Right renal cortex interstitium (tissue), 3 donors: ENCODE results near the gene ADAMTSL5. TPM values are rescaled to one million over a fixed set of nuclear protein-coding genes. Genes with fewer than 3 reads are reported as not detected.
"Not testable (repeated sequence)": the region's sequence is repeated elsewhere in the genome, so short reads cannot be mapped to it uniquely, and the experiment has no call there.

Source experiments
- DNase-seq, 3 donors: peaks; one replicate each; pipeline ENCODE4 v3.0.0-alpha.2; 2013; ENCODE audit warnings: low read depth in 3 of 3, low spot score in 2 of 3
- polyA plus RNA-seq, 3 donors: library from polyadenylated mRNA; unstranded; fragments of 120-200 nt; gene quantifications; one replicate each; pipeline ENCODE4 v1.2.1, GENCODE V29; 2013; ENCODE audit not compliant: insufficient read length in 3 of 3

ADAMTSL5 gene
- polyA plus RNA-seq, 3 donors: 0.52 to 0.61 (median 0.54) TPM

DNA sequence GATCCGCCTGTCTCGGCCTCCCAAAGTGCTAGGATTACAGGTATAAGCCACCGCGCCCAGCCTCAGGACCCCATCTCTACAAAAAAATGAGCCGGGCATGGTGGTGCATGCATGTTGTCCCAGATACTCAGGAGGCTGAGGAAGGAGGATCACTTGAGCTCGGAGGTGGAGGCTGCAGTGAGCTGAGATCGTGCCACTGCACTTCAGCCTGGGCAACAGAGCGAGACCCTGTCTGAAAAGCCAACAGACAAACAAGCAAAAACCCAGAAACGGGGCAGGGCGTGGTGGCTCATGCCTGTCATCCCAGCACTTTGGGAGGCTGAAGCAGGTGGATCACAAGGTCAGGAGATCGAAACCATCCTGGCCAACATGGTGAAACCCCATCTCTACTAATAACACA lies 18.0 kb upstream of the ADAMTSL5 start:
- DNase-seq: not testable (repeated sequence)

DNA sequence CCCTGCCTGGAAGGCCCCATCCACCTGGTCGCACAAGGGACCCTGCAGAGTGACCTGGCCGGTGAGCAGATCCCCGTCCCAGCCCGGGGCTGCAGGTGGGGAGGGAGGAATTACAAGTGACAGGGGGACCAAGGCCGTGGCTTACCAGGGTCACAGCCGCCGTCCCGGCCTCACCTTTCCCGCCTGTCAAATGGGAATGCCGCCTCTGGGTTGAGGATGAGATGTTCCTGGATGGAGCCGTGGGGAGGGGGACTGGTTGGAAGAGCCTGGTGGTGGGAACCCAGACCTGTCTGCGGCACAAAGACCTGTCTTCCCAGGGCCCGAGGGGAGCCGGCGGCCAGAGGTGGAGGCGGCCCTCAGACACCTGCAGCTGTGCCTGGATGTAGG lies 16.6 kb upstream of the ADAMTSL5 start:
- DNase-seq: no peak

DNA sequence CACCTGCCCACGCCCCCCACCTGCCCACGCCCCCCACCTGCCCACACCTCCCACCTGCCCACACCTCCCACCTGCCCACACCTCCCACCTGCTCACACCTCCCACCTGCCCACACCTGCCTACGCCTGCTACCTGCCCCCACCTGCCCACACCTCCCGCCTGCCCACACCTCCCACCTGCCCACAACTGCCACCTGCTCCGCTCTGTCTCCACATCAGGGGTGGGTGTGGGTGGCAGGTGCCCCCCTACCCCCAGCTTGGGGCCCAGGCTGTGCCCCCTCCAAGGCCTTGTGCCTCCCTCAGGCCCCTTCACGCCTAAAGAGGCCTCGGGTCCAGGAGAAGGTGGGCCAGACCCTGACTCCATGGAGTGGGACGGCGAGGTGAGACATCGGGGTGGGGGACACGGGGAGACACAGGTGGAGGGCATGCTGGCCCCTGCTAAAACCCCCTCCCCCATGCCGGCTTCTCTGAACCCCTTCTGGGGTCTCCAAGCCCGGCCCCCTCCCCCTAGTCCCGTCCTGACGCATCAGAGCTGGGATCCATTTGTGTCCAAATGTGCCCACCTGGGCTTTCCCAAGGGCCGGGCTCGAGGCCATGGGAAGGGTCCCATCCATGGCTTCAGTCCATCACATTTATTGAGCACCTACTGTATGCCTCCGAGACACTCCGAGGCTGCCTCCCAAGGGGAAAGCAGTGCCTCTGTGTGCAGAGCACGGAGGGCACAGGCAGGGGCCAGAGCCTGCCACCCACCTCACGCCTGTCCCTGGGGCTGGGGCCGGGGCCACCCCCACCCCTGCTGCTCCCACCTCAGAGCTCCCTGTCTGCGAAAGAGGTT lies 16.0 kb upstream of the ADAMTSL5 start:
- no peak for DNase-seq

DNA sequence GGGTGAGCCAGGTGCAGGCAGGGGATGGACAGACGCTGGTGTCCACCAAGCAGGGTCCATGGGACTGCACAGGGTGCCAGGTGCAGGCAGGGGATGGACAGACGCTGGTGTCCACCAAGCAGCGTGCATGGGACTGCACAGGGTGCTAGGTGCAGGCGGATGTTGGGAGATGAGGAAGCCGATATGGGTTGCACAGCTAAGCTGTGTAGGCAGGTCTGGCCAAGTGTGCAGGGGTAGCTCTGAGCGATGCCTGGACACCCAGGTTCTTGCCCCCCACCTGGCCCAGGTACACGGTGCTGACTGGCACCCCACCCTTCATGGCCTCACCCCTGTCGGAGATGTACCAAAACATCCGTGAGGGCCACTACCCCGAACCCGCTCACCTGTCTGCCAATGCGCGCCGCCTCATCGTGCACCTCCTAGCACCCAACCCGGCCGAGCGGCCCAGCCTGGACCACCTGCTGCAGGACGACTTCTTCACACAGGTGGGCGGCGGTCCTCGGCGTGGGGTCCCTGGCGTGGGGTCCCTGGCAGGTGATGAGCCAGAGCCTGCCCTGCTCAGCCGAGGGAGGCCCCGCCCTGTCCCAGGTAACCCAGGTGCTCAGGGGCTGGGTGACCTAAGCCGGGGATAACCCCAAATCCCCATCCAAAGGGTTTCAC lies 15.0 kb upstream of the ADAMTSL5 start:
- no peak for DNase-seq

DNA sequence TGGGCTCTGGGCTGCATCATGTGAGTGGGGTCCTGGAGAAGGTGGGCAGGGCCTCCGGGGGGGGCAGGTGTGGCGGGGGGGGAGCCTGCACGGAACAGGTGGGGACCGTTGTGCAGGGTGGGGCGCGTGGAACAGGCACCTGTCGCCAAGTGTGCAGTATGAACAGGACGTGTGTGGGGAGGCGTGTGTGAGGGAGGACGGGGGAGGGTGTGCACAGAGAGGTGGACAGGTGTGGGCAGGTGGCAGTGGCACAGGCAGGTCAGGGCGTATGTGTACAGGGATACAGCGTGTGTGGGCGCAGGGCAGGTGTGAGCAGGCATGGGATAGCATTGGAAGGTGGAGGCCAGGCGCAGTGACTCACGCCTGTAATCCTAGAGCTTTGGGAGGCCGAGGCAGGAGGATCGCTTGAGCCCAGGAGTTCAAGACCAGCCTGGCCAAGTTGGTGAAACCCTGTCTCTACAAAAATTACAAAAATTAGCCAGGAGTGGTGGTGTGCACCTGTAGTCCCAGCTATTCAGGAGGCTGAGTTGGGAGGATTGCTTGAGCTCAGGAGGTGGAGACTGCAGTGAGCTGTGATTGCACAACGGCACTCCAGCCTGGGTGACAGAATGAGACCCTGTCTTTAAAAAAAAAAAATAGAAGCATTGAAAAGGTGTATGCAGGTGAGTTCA lies 14.3 kb upstream of the ADAMTSL5 start:
- no peak for DNase-seq

DNA sequence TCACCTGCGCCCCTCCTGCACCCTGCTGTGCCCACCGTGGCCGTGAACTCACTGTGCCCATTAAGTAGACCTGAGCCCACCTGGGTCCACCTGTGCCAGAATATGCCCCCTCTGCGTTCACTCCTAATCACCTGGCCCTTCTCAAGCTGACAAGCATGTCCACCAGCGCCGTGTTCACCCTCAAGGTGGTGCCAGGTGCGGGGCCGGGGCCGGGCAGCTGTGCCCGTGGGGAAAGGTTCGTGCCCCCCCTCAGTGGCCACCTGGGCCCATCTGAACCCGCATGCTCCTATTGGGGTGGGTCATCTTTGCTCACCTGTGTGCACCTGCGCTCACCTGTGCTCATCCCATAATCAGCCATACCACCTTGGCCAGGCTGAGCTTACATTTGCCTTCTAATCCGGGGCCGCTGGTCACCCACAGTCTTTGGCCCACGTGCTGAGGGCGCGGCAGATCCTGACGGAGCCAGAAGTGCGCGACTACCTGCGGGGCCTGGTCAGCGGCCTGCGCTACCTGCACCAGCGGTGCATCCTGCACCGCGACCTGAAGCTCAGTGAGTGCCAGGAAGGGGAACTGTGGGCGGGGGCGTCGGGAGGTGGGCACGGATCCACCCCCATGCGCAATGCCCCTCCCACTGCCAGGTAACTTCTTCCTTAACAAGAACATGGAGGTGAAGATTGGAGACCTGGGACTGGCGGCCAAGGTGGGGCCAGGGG lies 13.4 kb upstream of the ADAMTSL5 start:
- DNase-seq: no peak

DNA sequence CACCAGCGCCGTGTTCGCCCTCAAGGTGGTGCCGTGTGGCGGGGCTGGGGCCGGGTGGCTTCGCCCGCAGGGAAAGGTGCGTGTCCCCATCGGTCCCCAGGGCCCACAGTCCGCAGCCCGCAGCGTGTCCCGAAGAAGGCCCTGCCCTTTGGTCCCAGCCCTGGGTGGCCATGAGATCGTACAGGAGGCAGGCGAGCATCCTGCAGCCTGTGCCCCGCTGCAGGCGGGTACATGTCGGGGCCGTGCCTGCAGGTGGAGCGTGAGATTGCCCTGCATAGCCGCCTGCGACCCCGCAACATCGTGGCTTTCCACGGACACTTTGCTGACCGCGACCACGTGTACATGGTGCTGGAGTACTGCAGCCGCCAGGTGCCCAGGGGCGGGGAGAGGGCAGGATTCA lies 12.5 kb upstream of the ADAMTSL5 start:
- no peak for DNase-seq

DNA sequence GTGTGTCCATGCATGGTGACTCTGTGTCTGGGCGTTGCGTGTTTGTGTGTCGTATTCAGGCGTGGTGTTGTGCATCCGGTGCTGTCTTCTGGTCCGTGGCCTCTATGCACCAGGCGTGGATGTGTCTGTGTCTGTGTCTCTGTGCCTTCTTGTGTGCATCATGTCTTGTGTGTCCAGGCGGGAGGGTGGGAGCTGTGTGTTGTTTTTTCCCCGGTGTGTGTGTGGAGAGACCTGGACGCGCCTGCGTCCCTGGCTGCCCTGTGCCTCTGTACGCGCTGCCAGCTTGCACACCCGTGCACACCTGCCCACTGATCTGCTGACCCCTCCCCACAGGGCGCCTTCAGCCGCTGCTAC lies 12.1 kb upstream of the ADAMTSL5 start:
- DNase-seq: no peak

DNA sequence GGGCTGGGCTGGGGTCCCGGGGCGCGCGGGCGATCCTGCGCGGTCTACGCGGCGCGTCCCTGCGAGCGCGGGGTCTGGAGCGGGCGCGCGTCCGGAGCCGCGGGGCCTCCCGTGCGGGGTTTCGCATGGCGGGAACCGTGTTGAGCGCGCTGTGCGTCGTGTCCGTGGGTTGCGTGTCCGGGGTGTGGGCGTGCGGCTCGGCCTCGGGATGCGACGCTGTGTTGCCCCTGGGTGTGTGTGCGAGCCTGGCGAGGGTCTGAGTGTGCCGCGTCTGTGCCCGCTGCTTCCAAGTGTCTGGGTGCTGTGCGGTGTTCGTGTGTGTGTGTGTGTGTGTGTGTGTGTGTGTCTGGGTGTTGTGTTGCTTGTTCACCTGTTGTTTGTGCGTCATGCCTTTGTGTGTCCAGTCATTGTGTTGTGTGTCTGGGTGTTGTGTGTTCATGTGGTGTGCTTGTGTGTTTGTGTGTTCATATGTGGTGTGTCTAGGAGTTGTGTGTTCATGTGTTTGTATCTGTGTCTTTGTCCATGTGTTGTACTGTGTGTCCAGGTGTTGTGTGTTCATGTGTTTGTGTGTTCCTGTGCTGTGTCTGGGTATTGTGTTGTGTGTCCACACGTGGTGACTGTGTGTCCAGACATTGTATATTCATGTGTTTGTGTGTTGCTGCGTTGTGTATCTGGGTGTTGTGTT lies 11.6 kb upstream of the ADAMTSL5 start:
- DNase-seq: no peak

DNA sequence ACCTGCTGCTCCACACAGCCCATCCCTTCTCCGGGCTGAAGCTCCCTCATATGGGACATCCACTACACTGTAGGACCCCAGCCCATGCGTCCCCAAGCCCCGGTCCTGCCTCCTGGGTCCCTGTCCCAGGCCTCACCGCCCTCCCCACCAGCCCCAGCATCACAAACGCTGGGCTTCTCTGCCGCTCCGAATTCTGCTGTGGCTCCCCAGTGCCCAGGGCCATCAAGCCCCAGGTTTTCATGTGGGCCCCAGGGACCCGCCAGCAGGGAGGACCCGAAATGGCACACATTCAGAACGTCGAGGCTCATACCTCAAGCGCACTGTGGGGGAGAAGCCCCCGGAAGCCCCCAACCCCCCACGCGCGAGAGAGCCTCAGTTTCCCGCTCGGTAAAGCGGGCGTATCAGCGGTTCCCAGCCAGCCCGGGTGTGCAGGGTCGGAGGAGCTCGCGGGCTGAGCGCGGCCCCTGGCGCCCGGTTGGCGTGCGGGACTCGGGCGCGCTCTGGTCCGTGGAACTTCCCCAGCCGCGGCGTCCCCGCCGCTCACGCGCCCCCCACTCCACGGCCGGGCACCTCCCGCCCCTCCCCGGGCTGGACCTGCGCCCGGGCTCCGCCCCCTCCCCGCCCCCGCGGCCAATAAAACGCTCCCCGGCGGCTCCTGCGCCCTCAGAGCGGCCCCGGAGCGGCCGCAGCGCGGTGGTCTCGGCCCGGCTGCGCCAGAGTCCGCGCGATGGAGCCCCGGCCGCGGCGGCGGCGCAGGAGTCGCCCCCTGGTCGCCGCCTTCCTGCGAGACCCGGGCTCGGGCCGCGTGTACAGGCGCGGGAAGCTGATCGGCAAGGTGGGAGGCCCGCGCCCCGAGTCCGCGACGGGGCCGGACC lies 10.8 kb upstream of the ADAMTSL5 start, which contains the start of gene PLK5:
PLK5 (plus strand) TSS at position 666 of the 875 bp plus-strand sequence. CDS start 2,920 bp downstream, outside the sequence.
- no peak for DNase-seq

DNA sequence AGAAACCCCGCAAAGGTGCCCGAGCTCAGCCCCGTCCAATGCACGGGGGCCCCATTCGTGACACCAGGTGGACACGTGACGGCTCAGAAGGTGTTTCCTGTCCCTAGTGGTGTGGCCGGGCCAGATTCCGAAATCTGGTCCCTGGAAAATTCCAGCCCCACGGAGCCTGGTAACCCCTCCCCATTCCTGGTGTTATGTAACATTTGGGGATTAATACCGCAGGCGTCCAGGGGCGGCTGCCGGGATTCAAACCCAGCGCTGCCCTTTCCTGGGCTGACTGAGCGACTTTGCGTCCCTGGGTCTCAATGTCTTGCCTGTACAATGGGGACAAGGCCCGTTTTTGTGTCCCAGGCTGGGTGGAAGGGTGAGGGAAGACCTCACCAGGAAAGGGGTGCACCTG lies 10.0 kb upstream of the ADAMTSL5 start:
- DNase-seq: no peak

DNA sequence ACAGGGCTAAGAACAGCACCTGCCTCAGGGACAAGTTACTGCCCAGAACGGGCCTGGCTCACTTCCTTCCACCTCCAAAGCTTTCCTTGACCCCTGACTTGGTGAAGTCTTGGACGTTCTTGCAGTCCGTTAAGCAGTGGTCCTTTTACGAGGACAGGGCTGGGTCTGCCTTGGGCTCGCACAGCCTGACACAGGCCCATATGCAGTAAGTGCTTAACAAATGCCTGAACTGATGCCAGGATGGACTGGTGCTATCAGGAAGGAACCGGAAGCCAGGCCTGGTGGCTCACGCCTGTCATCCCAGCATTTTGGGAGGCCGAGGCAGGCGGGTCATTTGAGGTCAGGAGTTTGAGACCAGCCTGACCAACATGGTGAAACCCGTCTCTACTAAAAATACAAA lies 9.2 kb upstream of the ADAMTSL5 start:
- no peak for DNase-seq

DNA sequence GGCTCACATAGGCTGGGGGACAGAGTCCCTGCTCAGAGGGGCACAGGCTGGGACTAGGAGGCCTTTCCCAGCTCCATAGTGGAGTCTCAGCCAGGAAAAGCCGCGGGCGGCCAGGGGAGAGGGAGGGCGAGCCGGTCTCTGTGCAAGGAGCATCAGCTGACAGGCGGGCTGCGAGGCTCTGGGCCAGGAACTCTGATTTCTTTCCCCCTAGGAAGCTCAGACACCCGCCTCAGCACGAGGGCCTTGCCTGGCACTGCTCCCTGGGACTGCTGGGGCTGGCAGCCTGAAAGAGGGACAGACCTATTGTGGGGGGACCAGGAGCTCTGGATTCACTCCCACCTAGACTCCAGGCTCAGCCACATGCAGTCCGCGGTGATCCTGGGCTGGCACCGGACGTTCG lies 8.8 kb upstream of the ADAMTSL5 start:
- no peak for DNase-seq

DNA sequence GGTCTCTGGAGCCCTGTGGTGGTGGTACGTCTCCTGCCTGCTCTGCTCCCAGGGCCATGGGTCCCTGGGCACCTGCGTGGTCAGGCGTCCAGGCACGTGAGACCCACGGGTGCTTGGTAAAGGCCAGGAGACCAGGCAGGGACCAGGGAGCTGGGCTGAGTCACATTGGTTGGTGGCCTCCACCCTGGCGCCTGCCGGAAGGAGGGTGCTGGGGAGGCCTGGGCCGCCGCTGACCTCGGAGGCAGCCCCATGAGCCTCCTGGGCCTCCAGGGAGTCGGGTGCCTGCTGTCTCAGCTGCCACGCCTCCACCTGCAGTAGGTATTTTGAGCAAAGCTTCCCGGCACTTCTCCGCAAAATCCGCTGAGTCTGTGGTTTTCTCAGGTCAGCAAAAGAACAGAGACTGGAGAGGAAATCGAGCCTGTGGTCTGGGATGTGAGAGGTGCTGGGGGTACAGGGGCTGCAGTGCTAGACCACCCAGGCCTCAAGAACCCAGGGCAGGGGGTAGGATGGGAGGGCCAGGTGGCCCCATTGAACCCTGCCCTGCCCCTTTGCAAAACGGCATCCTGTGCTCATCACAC lies 7.5 kb upstream of the ADAMTSL5 start:
- DNase-seq: no peak

DNA sequence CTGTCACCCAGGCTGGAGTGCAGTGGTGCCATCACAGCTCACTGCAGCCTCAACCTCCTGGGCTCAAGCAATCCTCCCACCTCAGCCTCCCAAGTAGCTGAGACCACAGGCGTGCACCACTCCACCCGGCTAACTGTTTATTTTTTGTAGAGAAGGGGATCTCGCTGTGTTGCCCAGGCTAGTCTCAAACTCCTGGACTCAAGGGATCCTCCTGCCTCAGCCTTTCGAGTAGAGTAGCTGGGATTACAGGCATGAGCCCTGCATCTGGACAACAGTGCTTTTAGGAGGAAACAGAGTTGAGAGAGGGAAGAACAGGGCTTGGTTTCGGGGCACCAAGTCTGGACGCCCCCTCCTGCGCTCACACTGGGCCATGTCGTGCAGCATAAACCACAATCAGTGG lies 7.0 kb upstream of the ADAMTSL5 start:
- DNase-seq: not testable (repeated sequence)

DNA sequence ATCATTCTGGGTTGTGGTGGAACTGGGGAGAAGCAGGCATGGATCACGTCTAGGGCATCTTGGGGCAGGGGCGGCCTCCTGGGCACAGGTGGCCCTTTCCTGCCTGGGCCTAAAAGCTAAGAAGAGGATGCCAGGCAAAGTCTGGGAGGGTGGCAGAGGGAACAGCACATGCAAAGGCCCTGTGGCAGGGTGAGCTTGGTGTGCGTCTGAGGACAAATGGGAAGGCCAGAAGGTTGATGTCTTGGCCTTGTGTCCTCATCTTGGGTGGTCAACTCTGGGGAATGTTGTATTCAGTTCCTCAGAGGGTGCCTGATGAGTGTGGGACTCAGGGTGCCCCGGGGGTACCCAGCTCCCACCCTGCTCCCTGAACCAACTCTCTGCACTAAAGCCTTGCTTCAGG lies 5.7 kb upstream of the ADAMTSL5 start:
- no peak for DNase-seq

DNA sequence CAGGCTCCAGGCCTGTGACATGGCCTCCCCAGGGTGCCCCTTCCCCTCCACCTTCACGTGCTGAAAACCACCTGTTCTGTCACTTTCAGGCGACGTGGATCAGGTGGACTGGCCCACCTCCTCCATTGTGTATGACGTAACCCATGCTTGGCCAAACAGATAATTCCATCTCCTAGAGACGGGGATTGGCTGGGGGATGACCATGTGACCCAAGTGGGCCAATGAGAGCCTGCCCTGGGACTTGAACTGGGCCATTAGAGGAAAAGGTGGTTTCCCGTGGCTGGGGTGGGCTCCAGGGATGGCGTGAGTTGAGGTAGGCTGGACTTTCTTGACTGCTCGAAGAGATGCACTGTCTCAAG lies 3.6 kb upstream of the ADAMTSL5 start:
- DNase-seq: no peak

DNA sequence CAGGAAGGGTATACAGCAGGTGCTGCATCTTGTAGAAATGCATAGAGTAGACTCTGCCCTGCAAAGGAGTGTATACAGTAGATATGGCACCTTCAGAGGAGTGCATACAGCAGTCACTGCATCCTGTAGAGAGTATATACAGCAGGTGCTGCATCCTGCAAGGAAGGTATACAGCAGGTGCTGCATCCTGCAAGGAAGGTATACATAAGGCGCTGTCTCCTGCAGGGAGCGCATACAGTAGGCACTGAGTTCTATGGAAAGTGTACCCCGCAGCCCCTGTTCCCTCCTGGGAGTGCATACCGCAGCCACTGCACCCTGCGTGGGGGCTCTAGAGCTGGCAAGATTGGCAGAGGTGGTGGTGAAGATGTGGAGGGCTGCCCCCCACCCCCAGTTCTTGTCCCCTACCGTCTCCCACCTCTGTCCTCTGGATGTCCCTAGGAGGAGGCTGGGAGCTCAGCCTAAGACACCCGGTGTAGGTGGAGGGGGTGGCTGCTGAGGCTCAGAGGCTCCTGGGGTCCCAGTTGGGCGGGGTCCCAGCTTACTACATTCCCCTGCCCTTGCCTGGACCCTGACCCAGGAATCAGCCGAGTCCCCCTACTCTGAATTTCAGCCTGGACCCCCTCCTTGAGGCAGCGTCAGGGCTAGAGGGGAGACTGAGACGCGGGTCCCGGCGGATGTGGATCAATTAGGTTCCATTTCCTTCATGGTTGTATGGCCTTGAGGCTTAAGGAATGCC lies 2.3 kb upstream of the ADAMTSL5 start:
- no peak for DNase-seq

DNA sequence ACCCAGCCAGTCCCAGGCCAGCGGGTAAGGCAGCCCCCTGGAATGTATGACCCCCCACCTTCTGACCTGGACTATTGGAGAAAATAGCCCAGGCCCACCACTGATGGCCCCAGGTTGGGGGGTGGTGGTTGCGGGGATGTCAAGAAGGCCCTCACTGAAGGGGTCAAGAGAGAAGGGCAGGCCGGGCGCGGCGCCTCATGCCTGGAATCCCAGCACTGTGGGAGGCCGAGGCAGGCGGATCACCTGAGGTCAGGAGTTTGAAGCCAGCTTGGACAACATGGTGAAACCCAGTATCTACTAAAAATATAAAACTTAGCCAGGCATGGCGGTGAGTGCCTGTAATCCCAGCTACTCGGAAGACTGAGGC lies 1.5 kb upstream of the ADAMTSL5 start:
- no peak for DNase-seq
